ENCODE results near the gene PTPRG.

The PTPRG gene

GRCh38 chr3:61985020-61985419 lies 423.6 kb downstream of the PTPRG start:
- peaks cover 11% of the 10 kb centered on the region for H3K4me1 ChIP-seq (ENCODE audit: insufficient read depth, low read length)
- H3K36me3 ChIP-seq (ENCODE audit: insufficient read depth, low read length): peaks cover 5% of the 10 kb centered on the region
- no peaks in the 10 kb centered on the region for H3K27me3 ChIP-seq (ENCODE audit: insufficient read depth, low read length)
- no peaks in the 10 kb centered on the region for H3K9me3 ChIP-seq (ENCODE audit: insufficient read depth, low read depth, low read length)
- no peak overlapping the region for H3K9ac ChIP-seq (ENCODE audit: low read depth, low read length)
- H3K4me3 ChIP-seq (ENCODE audit: low read length): no peak overlapping the region
- WGBS: 89% methylated on average over 3 of the region's 3 CpGs
- H3K27ac ChIP-seq (ENCODE audit: low read depth, low read length): no peak overlapping the region

- Histone ChIP-seq H3K4me1 (ENCODE audit: insufficient read depth, low read length) (peaks cover 7% of the 10 kb centered on the region; the same call in 1 of the 2 replicates), H3K4me3 (ENCODE audit: low read length) (no peak overlapping the region), H3K36me3 (ENCODE audit: insufficient read depth, low read length) (peaks cover 5% of the 10 kb centered on the region), H3K27me3 (ENCODE audit: insufficient read depth, low read length) (no peaks in the 10 kb centered on the region), H3K9ac (ENCODE audit: low read depth, low read length) (no peak overlapping the region), H3K9me3 (ENCODE audit: insufficient read depth, low read depth, low read length) (no peaks in the 10 kb centered on the region), H3K27ac (ENCODE audit: low read depth, low read length) (no peak overlapping the region)
- 94% methylated on average over 3 of the region's 3 CpGs for WGBS
Measured at GRCh38 chr3:61986473-61986872, 425.1 kb downstream of the PTPRG start.

- no peaks in the 10 kb centered on the region for H3K9me3 ChIP-seq (ENCODE audit: insufficient read depth, low read depth, low read length)
- WGBS: 93% methylated on average over 4 of the region's 4 CpGs
- peaks cover 7% of the 10 kb centered on the region; the same call in 1 of the 2 replicates for H3K4me1 ChIP-seq (ENCODE audit: insufficient read depth, low read length)
- H3K9ac ChIP-seq (ENCODE audit: low read depth, low read length): no peak overlapping the region
- H3K27me3 ChIP-seq (ENCODE audit: insufficient read depth, low read length): no peaks in the 10 kb centered on the region
- H3K4me3 ChIP-seq (ENCODE audit: low read length): no peak overlapping the region
- peaks cover 10% of the 10 kb centered on the region for H3K36me3 ChIP-seq (ENCODE audit: insufficient read depth, low read length)
- H3K27ac ChIP-seq (ENCODE audit: low read depth, low read length): no peak overlapping the region
Measured at GRCh38 chr3:61989681-61990080, 428.3 kb downstream of the PTPRG start.

- no peaks in the 10 kb centered on the region for H3K27me3 ChIP-seq (ENCODE audit: insufficient read depth, low read length)
- H3K9ac ChIP-seq (ENCODE audit: low read depth, low read length): no peak overlapping the region
- no peaks in the 10 kb centered on the region for H3K9me3 ChIP-seq (ENCODE audit: insufficient read depth, low read depth, low read length)
- no peak overlapping the region for H3K27ac ChIP-seq (ENCODE audit: low read depth, low read length)
- H3K4me1 ChIP-seq (ENCODE audit: insufficient read depth, low read length): peaks cover 7% of the 10 kb centered on the region; the same call in 1 of the 2 replicates
- peaks cover 10% of the 10 kb centered on the region for H3K36me3 ChIP-seq (ENCODE audit: insufficient read depth, low read length)
- no peak overlapping the region for H3K4me3 ChIP-seq (ENCODE audit: low read length)
- WGBS: 98% methylated on average over 4 of the region's 4 CpGs
Measured at GRCh38 chr3:61990327-61991027, 429.1 kb downstream of the PTPRG start.

DNA sequence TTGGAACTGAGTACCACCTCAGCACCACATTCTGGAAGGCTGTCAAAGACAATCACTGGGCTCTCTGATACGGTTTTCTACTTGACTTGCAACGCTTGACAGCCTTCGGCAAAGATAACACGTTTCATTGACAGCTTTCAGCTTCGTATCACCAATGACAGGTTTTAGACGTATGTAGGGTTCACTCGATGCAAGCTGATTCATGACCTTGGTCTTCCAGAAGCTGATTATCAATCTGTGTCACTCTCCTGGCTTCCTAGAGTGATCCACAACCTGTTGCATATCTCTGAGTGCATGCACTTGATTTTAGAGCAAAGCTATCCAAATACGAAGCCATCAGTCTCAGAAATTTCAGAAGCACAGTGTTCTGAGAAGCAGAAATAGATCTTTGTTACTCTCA lies 430.3 kb downstream of the PTPRG start:
- peaks cover 10% of the 10 kb centered on the region for H3K36me3 ChIP-seq (ENCODE audit: insufficient read depth, low read length)
- H3K4me3 ChIP-seq (ENCODE audit: low read length): no peak overlapping the region
- H3K9ac ChIP-seq (ENCODE audit: low read depth, low read length): no peak overlapping the region
- H3K27ac ChIP-seq (ENCODE audit: low read depth, low read length): no peak overlapping the region
- 94% methylated on average over 8 of the region's 8 CpGs for WGBS
- peaks cover 14% of the 10 kb centered on the region; the same call in 1 of the 2 replicates for H3K4me1 ChIP-seq (ENCODE audit: insufficient read depth, low read length)
- H3K27me3 ChIP-seq (ENCODE audit: insufficient read depth, low read length): no peaks in the 10 kb centered on the region
- no peaks in the 10 kb centered on the region for H3K9me3 ChIP-seq (ENCODE audit: insufficient read depth, low read depth, low read length)

- Histone ChIP-seq H3K27me3 (ENCODE audit: insufficient read depth, low read length) (no peaks in the 10 kb centered on the region), H3K4me3 (ENCODE audit: low read length) (no peak overlapping the region), H3K9ac (ENCODE audit: low read depth, low read length) (no peak overlapping the region), H3K9me3 (ENCODE audit: insufficient read depth, low read depth, low read length) (no peaks in the 10 kb centered on the region), H3K36me3 (ENCODE audit: insufficient read depth, low read length) (peaks cover 5% of the 10 kb centered on the region; the same call in 1 of the 2 replicates), H3K27ac (ENCODE audit: low read depth, low read length) (no peak overlapping the region), H3K4me1 (ENCODE audit: insufficient read depth, low read length) (peaks cover 7% of the 10 kb centered on the region; the same call in 1 of the 2 replicates)
- 97% methylated on average over 1 of the region's 1 CpG for WGBS
Measured at GRCh38 chr3:61996366-61996765, 435.0 kb downstream of the PTPRG start.

DNA sequence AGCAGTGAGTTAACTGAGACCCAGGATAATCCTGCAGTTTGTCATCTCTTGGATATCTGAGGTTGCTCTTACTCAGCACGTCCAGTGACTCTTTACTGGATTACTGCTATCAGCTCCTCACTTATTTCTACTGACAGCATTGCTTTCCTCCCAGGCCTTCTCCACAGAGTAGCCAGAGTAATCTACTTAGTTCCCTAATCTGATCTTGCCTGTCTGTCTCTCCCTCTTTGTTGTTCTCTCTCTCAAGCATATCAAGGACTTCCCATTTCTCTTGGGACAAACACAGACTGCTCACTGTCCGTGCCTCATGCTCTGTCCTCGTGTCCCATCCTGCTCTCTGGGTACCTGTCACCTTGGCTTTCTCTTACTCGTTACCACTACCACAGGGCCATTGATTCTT lies 435.7 kb downstream of the PTPRG start:
- Histone ChIP-seq H3K4me1 (ENCODE audit: insufficient read depth, low read length) (peaks cover 7% of the 10 kb centered on the region; the same call in 1 of the 2 replicates), H3K27ac (ENCODE audit: low read depth, low read length) (no peak overlapping the region), H3K9me3 (ENCODE audit: insufficient read depth, low read depth, low read length) (no peaks in the 10 kb centered on the region), H3K9ac (ENCODE audit: low read depth, low read length) (no peak overlapping the region), H3K4me3 (ENCODE audit: low read length) (no peak overlapping the region), H3K27me3 (ENCODE audit: insufficient read depth, low read length) (no peaks in the 10 kb centered on the region), H3K36me3 (ENCODE audit: insufficient read depth, low read length) (no peaks in the 10 kb centered on the region)
- 87% methylated on average over 4 of the region's 4 CpGs for WGBS

DNA sequence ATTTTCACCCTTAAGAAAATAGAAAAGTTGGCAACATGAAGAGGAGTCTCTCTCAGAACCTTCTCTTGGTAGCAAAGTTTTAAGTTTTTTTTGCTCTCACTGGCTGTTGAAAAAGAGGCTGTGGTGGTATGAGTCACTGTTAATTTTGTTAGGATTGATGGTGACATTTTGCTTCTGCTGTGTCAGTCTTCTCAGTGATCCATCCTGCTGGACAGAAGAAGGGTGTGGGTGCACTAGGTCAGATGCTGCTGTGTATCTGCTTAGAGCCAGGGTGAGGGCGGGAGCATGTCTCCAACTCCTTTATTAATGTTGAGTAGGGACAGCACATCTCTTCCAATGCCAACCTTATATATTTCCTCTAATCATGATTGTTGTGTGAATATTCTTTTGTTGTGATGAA lies 442.5 kb downstream of the PTPRG start:
- H3K4me1 ChIP-seq (ENCODE audit: insufficient read depth, low read length): 0 out of 2 replicates have a peak, but pooled peaks cover 7% of the 10 kb centered on the region
- H3K27me3 ChIP-seq (ENCODE audit: insufficient read depth, low read length): no peaks in the 10 kb centered on the region
- no peak overlapping the region for H3K4me3 ChIP-seq (ENCODE audit: low read length)
- no CpG with 5 or more reads among the region's 1 CpG for WGBS
- no peak overlapping the region for H3K9ac ChIP-seq (ENCODE audit: low read depth, low read length)
- H3K36me3 ChIP-seq (ENCODE audit: insufficient read depth, low read length): peaks cover 25% of the 10 kb centered on the region
- H3K9me3 ChIP-seq (ENCODE audit: insufficient read depth, low read depth, low read length): no peaks in the 10 kb centered on the region
- H3K27ac ChIP-seq (ENCODE audit: low read depth, low read length): no peak overlapping the region

- no peak overlapping the region for H3K4me3 ChIP-seq (ENCODE audit: low read length)
- no peak overlapping the region for H3K9ac ChIP-seq (ENCODE audit: low read depth, low read length)
- 0 out of 2 replicates have a peak, but pooled peaks cover 7% of the 10 kb centered on the region for H3K4me1 ChIP-seq (ENCODE audit: insufficient read depth, low read length)
- no peak overlapping the region for H3K27ac ChIP-seq (ENCODE audit: low read depth, low read length)
- H3K27me3 ChIP-seq (ENCODE audit: insufficient read depth, low read length): no peaks in the 10 kb centered on the region
- H3K36me3 ChIP-seq (ENCODE audit: insufficient read depth, low read length): peaks cover 39% of the 10 kb centered on the region
- H3K9me3 ChIP-seq (ENCODE audit: insufficient read depth, low read depth, low read length): no peaks in the 10 kb centered on the region
- WGBS: 90% methylated on average over 3 of the region's 3 CpGs
Measured at GRCh38 chr3:62007036-62007435, 445.7 kb downstream of the PTPRG start.

- WGBS: 94% methylated on average over 9 of the region's 9 CpGs
- H3K9ac ChIP-seq (ENCODE audit: low read depth, low read length): no peak overlapping the region
Measured at GRCh38 chr3:62010989-62011388, 449.6 kb downstream of the PTPRG start.

DNA sequence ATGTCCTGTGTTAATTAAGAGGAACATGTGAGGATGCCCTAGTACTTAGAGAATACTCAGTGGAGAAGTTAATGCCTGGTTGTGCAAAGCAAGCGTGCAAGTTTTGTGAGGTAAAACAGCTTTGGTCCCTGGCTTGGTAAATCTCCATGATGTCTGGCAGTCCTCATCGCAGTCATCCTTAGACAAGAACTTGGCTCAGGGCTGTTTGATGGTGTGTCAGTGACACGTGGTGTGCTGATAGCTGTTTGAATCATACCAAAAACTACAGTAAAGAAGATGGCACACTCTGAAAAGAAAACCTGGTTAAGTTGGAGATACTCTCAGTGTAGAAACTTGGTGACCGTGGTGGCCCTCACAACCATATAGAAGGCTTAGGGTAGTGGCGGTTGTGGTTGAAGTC lies 450.3 kb downstream of the PTPRG start:
- Histone ChIP-seq H3K36me3 (ENCODE audit: insufficient read depth, low read length) (peaks cover 14% of the 10 kb centered on the region), H3K27me3 (ENCODE audit: insufficient read depth, low read length) (no peaks in the 10 kb centered on the region), H3K27ac (ENCODE audit: low read depth, low read length) (no peak overlapping the region), H3K9me3 (ENCODE audit: insufficient read depth, low read depth, low read length) (no peaks in the 10 kb centered on the region), H3K9ac (ENCODE audit: low read depth, low read length) (no peak overlapping the region), H3K4me3 (ENCODE audit: low read length) (no peak overlapping the region), H3K4me1 (ENCODE audit: insufficient read depth, low read length) (0 out of 2 replicates have a peak, but pooled peaks cover 9% of the 10 kb centered on the region)
- WGBS: 96% methylated on average over 5 of the region's 5 CpGs

More at GRCh38 chr3:62010989-62011388, 449.6 kb downstream of the PTPRG start:
- 0 out of 2 replicates have a peak, but pooled peaks cover 7% of the 10 kb centered on the region for H3K4me1 ChIP-seq (ENCODE audit: insufficient read depth, low read length)
- H3K4me3 ChIP-seq (ENCODE audit: low read length): no peak overlapping the region
- no peaks in the 10 kb centered on the region for H3K27me3 ChIP-seq (ENCODE audit: insufficient read depth, low read length)
- no peaks in the 10 kb centered on the region for H3K9me3 ChIP-seq (ENCODE audit: insufficient read depth, low read depth, low read length)
- no peak overlapping the region for H3K27ac ChIP-seq (ENCODE audit: low read depth, low read length)
- peaks cover 14% of the 10 kb centered on the region for H3K36me3 ChIP-seq (ENCODE audit: insufficient read depth, low read length)

Measured in HUES64 (cell line).